CD4-positive, alpha-beta T cell (primary cell): ENCODE measurements around the gene MAML2. TPM values are rescaled to one million over a fixed set of nuclear protein-coding genes. Genes with fewer than 3 reads are reported as not detected.

Experiments
- ATAC-seq: fragments of 200-7000 bp; cut with Tn5 transposase; one replicate; pipeline ENCODE4 v1.10.0; 2022; ENCODE audit warnings: mild to moderate bottlenecking; ENCODE audit not compliant: poor library complexity
- CTCF ChIA-PET: fragments of 350-600 bp; sonication (Branson Sonifier 250); formaldehyde crosslinking; loops from one replicate; lab custom pipeline; 2021; ENCODE audit warnings: antibody characterized with exemption, inconsistent platforms; lab: Charles Lee
- POLR2A ChIA-PET: fragments of 350-600 bp; sonication (Branson Sonifier 250); formaldehyde crosslinking; loops from one replicate; lab custom pipeline; 2021; ENCODE audit warnings: antibody characterized with exemption, inconsistent platforms; lab: Charles Lee
- DNase-seq, 14 experiments: peaks; one replicate each; pipeline ENCODE4 v3.0.0-alpha.2; 2013 to 2020; ENCODE audit warnings: mixed read lengths in 2 of 14
- H3K27ac ChIP-seq, 2 donors: one replicate each; pipeline versions ENCODE4 v1.5.1 to v1.7.0; 2013; ENCODE audit warnings: low read length in 2 of 2, low read depth in 1 of 2, mild to moderate bottlenecking in 1 of 2
- H3K27me3 ChIP-seq, 2 experiments: 1 replicate in 1 of 2; 2 replicates in 1 of 2; pipeline versions ENCODE4 v1.6.1 to v1.7.0; 2013; ENCODE audit warnings: low read length in 2 of 2, control low read depth in 1 of 2, mild to moderate bottlenecking in 1 of 2, moderate library complexity in 1 of 2; ENCODE audit not compliant: insufficient read depth in 2 of 2, control insufficient read depth in 1 of 2
- H3K36me3 ChIP-seq: one replicate; pipeline ENCODE4 v1.6.1; 2013; ENCODE audit warnings: low read length, control low read depth; ENCODE audit not compliant: insufficient read depth
- H3K4me1 ChIP-seq: one replicate; pipeline ENCODE4 v1.6.1; 2013; ENCODE audit warnings: low read length, control low read depth; ENCODE audit not compliant: insufficient read depth
- H3K4me3 ChIP-seq: one replicate; pipeline ENCODE4 v1.5.1; 2013; ENCODE audit warnings: mild to moderate bottlenecking, low read length, moderate library complexity
- H3K9me3 ChIP-seq, 2 experiments: 1 replicate in 1 of 2; 2 replicates in 1 of 2; pipeline versions ENCODE4 v1.6.1 to v1.7.0; 2013; ENCODE audit warnings: low read length in 2 of 2, mild to moderate bottlenecking in 2 of 2, control low read depth in 1 of 2, moderate library complexity in 1 of 2; ENCODE audit not compliant: control insufficient read depth in 1 of 2, insufficient read depth in 1 of 2
- H3K27ac Mint-ChIP-seq: one replicate; pipeline ENCODE4 v1.8.0; 2020; ENCODE audit warnings: mixed read lengths
- H3K27me3 Mint-ChIP-seq: one replicate; pipeline ENCODE4 v1.8.0; 2021; ENCODE audit warnings: mixed read lengths
- H3K36me3 Mint-ChIP-seq: one replicate; pipeline ENCODE4 v1.8.0; 2021; ENCODE audit warnings: low read depth, mixed read lengths
- H3K4me1 Mint-ChIP-seq: one replicate; pipeline ENCODE4 v1.8.0; 2021; ENCODE audit warnings: low read depth, mixed read lengths
- H3K4me3 Mint-ChIP-seq: one replicate; pipeline ENCODE4 v1.8.0; 2020; ENCODE audit warnings: mild to moderate bottlenecking, mixed read lengths
- H3K9me3 Mint-ChIP-seq: one replicate; pipeline ENCODE4 v1.8.0; 2020; ENCODE audit warnings: mixed read lengths
- intact Hi-C, 2 experiments: fragments of 100-400 bp; cut with DNase I in 1 of 2; cut with micrococcal nuclease in 1 of 2; formaldehyde crosslinking; loops; one replicate each; pipeline versions ENCODE4 v1.15.1 to v1.9.0; 2023 to 2025; cut with DNase I, micrococcal nuclease
- total RNA-seq, 174 experiments: library from RNA in 2 of 174; stranded (reverse) in 2 of 174; gene quantifications; one replicate each; pipeline ENCODE4 v1.2.3 and lab custom pipeline; 2021 to 2026
- TF ChIP-seq, protein P1 (sequence below): fragments of 200-600 bp; IDR thresholded peaks from one replicate; pipeline ENCODE4 v1.8.0; 2022; ENCODE audit warnings: antibody characterized with exemption, mild to moderate bottlenecking

Gene MAML2
- total RNA-seq, 2 experiments from 2014 or later: 58.8 to 59.8 TPM

DNA sequence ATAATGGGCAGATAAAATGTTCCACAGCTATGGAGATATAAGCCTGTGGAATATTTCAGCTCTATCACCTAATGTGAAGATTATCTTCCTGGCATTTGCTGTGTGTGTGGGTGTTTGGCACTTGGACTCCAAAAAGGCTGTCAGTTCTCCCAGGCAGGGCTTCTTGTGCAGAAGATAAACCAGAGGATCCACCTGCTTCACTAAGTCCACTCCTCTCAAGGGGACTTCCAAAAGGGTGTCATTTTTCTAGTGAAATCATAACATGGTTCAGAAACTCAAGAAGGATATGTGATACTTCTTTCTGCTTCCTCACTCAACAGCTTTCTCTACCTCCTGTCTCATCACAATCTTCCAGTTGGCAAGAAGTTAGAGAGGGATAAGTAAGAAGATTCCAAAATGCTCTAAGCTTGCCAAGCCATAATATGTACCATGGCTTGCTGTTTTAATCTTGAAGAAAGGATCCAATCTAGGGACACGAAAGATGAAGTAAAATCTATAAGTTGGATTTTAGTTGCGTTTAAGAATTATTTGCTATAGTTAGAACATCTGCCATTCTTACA, 212.9 kb downstream of the MAML2 start:
- H3K4me3 Mint-ChIP-seq: no peak overlapping the region
- no peak for DNase-seq
- Histone ChIP-seq H3K27ac (no peak overlapping the region), H3K9me3 (no peaks in the 10 kb centered on the region), H3K27me3 (no peaks in the 10 kb centered on the region), H3K4me3 (no peak overlapping the region), H3K4me1 (no peaks in the 10 kb centered on the region), H3K36me3 (no peaks in the 10 kb centered on the region)
- H3K4me1 Mint-ChIP-seq: peaks cover 88% of the 10 kb centered on the region
- H3K36me3 Mint-ChIP-seq: peaks cover 67% of the 10 kb centered on the region
- intact Hi-C loops: no loop called here
- H3K27ac Mint-ChIP-seq: peak overlapping the region; percentile 50
- H3K9me3 Mint-ChIP-seq: no peaks in the 10 kb centered on the region
- TF ChIP-seq, protein P1, sequence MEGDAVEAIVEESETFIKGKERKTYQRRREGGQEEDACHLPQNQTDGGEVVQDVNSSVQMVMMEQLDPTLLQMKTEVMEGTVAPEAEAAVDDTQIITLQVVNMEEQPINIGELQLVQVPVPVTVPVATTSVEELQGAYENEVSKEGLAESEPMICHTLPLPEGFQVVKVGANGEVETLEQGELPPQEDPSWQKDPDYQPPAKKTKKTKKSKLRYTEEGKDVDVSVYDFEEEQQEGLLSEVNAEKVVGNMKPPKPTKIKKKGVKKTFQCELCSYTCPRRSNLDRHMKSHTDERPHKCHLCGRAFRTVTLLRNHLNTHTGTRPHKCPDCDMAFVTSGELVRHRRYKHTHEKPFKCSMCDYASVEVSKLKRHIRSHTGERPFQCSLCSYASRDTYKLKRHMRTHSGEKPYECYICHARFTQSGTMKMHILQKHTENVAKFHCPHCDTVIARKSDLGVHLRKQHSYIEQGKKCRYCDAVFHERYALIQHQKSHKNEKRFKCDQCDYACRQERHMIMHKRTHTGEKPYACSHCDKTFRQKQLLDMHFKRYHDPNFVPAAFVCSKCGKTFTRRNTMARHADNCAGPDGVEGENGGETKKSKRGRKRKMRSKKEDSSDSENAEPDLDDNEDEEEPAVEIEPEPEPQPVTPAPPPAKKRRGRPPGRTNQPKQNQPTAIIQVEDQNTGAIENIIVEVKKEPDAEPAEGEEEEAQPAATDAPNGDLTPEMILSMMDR: no peak
- no peak for ATAC-seq
- POLR2A ChIA-PET: interaction anchor here (1.0 to 1.1 kb wide), 2 partner anchors 126 to 213 kb away, joined by 3 read pairs; partner anchors contain the start of gene MAML2
- no peaks in the 10 kb centered on the region for H3K27me3 Mint-ChIP-seq
- CTCF ChIA-PET: interaction anchor here (1.9 kb wide), 1 partner anchor 213 kb away, joined by 4 read pairs; the partner anchor contains the start of gene MAML2

GRCh38 chr11:96127596-96127959, 215.4 kb downstream of the MAML2 start:
- TF ChIP-seq, protein P1: no peak

DNA sequence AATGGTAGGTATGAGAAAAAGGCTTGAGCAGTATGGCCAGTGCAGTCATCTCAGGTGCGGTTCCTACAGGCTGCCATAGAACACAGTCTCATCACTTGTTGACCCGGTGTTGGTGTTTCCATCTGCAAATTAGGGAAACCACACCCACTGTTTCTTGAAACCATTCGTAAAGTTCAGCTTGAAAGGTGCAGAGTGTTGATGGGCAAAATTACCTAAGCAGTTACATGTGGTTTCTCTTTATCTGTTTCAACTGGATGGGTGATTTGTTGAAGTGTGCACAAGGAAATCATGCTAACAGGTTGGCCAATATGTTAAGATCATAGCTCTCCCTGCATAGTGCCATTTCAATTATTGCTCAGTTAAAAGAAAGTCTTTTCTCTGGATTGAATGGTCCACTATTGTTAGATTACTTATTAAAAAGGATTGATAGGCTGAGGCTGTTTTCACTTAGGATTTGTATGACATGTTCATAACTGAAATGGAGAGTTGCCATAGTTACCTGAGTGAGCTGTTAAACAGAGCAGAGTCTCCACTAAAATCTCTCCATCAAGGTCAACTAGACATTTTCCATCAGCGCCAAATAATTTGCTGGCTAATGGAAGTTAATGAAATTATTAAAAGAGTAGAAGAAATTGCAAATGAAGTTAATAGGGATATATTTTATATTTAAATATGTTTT, 215.9 kb downstream of the MAML2 start:
- no peak for ATAC-seq
- TF ChIP-seq, protein P1: no peak
- H3K9me3 ChIP-seq: no peaks in the 10 kb centered on the region
- peaks cover 6% of the 10 kb centered on the region for H3K4me1 ChIP-seq
- no peaks in the 10 kb centered on the region for H3K27me3 ChIP-seq
- no peak overlapping the region for H3K27ac ChIP-seq
- peaks cover 77% of the 10 kb centered on the region for H3K36me3 Mint-ChIP-seq
- H3K4me3 Mint-ChIP-seq: no peak overlapping the region
- CTCF ChIA-PET: interaction anchor here (0.7 to 0.8 kb wide), 2 partner anchors 216 kb away, joined by 3 read pairs; partner anchors contain the start of gene MAML2
- POLR2A ChIA-PET: no interaction called here
- H3K36me3 ChIP-seq: no peaks in the 10 kb centered on the region
- peaks cover 86% of the 10 kb centered on the region for H3K4me1 Mint-ChIP-seq
- H3K27me3 Mint-ChIP-seq: no peaks in the 10 kb centered on the region
- no peak for DNase-seq
- intact Hi-C loops: no loop called here
- peak overlapping the region; percentile 46 for H3K27ac Mint-ChIP-seq
- H3K4me3 ChIP-seq: no peak overlapping the region
- H3K9me3 Mint-ChIP-seq: no peaks in the 10 kb centered on the region

More at GRCh38 chr11:96127596-96127959, 215.4 kb downstream of the MAML2 start:
- ChIA-PET POLR2A (no interaction called here), CTCF (interaction anchor here (0.7 kb wide), 1 partner anchor 216 kb away, joined by 3 read pairs; the partner anchor contains the start of gene MAML2)
- no peak for DNase-seq
- Mint-ChIP-seq H3K4me1 (peaks cover 92% of the 10 kb centered on the region), H3K27me3 (no peaks in the 10 kb centered on the region), H3K36me3 (peaks cover 77% of the 10 kb centered on the region), H3K9me3 (no peaks in the 10 kb centered on the region), H3K4me3 (no peak overlapping the region), H3K27ac (no peak overlapping the region)
- no peak for ATAC-seq
- no peaks in the 10 kb centered on the region for H3K36me3 ChIP-seq
- no peak overlapping the region for H3K4me3 ChIP-seq
- no peaks in the 10 kb centered on the region for H3K9me3 ChIP-seq
- peaks cover 6% of the 10 kb centered on the region for H3K4me1 ChIP-seq
- H3K27me3 ChIP-seq: no peaks in the 10 kb centered on the region
- no peak overlapping the region for H3K27ac ChIP-seq
- intact Hi-C loops: no loop called here
